GF-D8 (cell line): ENCODE results near the gene KPNA1.
"Not testable (repeated sequence)": the region's sequence is repeated elsewhere in the genome, so short reads cannot be mapped to it uniquely, and the experiment has no call there.

ENCODE experiments used
- DNase-seq: peaks from one replicate; lab custom pipeline; 2025; lab: John Stamatoyannopoulos, UW

KPNA1 gene

DNA sequence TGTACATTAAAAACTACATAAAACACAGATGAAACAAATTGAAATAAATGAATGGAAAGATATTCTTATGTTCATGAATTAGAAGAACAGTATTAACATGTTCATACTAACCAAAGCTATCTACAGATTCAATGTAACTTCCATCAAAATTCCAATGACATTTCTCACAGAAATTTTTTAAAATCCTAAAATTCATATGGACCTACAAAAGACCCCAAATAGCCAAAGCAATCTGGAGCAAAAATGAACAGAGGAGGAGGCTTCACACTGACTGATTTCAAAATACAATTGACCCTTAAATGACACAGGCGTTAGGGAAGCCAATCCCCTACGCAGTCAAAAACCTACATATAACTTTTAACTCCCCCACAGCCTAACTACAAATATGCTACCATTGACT lies 39.4 kb downstream of the KPNA1 start:
- DNase-seq = no peak

DNA sequence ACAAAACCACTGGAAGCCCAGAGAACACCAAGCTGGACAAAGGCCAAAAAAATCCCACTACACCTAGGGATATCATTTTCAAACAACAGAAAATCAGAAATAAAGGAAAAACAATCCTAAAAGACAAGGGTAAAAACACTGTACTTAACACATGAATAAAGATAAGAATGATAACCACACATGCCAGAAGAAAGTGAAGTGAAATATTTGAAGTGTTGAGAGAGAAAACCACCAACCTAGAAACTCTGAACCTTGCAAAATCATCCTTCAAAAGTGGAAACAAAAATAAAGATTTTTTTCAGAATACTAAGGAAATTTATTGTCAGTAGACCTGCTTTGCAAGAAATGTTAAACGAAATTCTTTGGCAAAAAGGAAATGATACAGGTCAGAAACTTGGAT lies 45.1 kb downstream of the KPNA1 start:
- DNase-seq = no peak

DNA sequence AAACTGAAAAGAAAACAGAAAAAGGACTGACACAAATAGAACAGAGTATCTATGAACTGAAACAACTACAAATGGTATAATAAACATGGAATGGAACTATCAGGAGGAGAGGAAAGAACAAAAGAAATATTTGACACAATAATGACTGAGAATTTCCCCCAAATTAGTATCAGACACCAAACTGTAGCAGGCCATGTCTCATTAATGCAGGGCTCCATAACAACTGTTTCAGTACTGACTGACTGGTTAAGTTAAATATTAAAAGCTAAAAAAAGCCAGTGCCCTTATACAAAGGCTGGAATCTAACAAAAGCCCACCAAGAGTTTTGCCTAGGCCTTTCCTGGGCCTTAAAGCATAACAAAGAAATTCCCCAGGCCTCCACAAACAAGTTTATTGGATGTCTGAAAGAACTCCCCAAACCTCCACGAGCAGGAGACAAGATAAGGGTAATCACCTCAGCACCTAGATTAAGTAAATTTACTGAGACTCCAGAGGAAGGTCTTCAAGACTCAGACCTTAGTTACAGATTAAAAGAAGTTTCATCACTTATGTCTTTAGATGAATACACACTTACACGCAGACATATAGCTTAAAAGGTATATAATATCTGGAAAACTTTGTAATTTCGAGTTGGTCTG lies 45.7 kb downstream of the KPNA1 start:
- DNase-seq = no peak

DNA sequence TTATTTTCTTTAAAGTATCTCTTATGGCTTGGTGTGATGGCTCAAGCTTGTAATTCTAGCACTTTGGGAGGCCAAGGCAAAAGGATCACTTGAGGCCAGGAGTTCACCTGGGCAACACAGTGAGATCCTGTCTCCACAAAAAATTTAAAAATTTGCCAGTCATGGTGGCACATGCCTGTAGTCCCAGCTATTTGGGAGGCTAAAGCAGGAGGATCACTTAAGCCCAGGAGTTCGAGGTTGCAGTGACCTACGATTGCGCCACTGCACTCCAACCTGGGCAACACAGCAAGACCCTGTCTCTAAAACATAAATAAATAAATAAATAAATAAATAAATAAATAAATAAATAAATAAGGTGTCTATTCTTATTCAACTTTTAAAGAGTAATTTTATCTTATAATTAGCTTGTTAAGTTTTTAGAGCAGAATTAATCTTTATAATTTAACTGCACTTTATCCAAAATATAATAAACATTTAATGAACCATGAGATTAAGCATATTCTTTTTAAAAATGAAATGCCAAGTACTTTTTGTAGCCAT lies 48.0 kb downstream of the KPNA1 start:
- no peak for DNase-seq

DNA sequence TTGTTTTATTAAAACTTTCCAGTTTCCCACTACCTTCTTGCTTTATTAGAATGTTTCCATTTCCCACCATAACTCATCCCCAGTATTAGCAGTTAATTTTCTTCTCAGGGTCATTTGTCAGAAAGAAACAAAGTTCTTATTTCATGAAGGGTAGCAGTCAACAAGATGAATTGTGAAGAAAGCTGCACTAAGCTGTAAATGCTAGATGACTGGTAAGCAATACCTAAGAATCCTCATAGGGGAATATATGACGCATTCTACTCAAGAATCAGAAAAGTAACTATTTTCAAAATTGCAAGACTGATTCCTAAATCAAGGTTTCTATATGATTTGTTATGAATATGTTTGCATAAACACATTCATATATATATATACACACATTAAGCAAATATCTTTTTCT lies 50.1 kb downstream of the KPNA1 start:
- no peak for DNase-seq

DNA sequence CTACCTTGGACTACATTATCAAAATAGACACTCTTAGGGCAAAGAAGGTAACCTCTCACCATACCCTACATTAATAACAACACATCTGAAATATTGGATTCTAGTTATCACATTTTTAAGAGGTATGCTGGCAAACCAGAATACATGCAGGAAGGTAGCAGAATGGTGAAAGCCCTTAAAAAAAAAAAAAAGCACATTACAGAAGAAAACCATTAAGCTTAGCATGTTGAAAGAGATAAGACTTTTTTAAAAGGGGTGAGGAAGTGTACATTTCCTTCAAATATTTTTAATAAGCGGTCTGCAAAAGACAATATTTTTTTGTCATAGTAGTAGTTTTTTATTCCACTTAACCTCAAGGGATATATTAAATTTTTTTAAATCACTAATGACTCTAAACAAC lies 52.3 kb downstream of the KPNA1 start:
- no peak for DNase-seq

DNA sequence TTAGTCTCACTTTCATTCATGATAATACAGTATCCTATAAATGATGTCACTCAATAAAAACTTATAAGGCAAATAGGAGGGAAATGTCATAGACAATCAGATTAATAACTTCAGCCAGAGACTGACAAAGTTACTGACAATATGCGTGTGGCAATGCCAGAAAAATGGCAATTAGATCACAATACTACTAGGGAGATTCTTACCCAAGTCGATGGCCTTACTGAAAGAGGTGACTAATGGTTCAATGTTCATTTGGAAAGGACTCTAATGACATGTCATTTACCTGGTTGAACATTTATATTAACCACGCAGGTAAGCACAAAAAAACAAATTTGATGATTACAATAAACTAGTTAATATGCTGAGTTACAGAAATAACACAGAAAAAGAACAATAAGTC lies 52.9 kb downstream of the KPNA1 start:
- no peak for DNase-seq

DNA sequence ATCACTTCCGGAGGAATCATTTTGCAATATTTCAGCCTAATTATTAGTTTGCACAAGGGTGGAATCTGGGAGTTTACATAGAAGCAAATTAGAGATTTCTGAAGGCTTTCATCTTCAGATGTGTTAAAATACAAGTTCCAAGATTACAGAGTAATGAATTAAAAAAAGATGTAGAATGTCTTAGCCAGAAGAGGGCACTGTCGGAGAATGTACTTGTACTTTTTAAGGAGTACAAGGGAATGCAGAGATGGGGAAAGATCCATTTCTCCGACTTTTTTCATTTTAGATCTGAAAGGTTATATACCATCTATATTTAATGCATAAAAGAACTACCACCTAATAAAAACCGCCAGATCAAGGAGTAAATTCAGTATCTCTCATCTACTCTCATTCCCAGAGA lies 55.7 kb downstream of the KPNA1 start:
- DNase-seq = no peak

DNA sequence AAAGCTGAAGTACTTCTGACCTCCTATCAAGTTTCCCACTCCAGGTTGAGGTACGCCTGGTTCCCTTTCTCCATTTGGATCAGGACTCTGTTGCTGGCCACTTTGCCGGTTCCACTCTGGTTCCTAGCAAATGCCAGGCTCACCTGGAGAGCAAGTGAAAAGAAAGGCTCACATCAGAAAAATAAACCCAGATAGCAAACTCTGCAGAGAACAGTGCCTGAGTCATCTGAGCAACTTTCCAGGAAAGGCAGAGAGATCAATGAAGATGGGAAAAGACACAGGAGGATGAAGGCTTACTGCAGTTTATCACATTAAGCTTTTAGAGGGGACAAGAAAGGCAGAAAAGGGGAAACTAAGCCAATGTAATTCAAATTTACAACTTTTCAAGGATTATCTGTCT lies 57.0 kb downstream of the KPNA1 start:
- no peak for DNase-seq

DNA sequence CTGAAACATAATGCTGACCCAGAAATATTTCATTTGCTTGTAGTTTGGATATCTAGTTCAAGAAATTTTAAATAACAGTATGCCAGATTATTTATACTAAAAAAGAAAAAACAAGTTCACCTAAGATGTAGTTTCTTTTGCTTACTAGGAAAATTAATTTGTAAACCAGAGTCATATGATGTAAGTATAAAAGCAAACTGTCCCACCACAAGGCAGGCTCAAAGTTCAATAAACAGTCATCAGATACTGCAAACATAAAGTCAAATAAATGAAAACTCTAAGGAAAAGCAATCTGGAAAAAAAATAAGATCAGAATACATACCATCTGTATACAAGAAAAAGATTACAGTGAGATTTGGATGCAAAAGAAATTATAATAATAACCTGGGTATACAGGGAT lies 58.7 kb downstream of the KPNA1 start:
- no peak for DNase-seq

DNA sequence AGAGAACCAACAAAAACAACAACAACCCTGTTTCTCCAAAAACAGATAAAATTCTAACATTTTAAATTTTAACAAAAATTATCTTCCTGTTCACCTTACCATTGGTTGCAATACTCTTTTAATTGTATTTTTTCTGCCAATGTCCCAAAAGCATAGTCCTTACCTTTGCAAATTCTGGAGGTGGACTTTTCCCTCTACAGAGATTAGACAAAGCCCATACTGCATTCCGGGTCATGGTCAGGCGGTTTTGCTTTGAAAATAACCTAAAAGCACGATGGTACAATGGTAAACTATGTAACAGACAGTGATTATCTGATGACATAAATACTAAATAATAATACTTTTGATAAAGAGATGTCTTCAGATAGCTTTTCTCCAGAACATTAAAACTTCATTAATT lies 63.4 kb downstream of the KPNA1 start:
- DNase-seq = no peak

DNA sequence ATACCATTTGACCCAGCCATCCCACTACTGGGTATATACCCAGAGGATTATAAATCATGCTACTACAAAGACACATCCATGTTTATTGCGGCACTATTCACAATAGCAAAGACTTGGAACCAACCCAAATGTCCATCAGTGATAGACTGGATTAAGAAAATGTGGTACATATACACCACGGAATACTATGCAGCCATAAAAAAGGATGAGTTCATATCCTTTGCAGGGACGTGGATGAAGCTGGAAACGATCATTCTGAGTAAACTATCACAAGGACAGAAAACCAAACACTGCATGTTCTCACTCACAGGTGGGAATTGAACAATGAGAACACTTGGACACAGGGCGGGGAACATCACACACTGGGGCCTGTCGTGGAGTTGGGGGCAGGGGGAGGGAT lies 66.5 kb downstream of the KPNA1 start:
- DNase-seq = not testable (repeated sequence)

DNA sequence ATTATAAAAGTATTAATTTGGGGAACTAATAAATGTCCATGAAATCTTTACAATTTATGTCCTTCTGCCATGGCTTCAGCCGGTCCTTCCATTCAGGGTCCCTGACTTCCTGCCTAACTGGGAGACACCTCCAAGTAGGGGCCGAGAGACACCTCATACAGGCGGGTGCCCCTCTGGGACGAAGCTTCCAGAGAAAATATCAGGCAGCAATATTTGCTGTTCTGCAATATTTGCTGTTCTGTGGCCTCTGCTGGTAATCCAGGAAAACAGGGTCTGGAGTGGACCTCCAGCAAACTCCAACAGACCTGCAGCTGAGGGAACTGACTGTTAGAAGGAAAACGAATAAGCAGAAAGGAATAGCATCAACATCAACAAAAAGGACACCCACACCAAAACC lies 70.2 kb downstream of the KPNA1 start:
- not testable (repeated sequence) for DNase-seq

DNA sequence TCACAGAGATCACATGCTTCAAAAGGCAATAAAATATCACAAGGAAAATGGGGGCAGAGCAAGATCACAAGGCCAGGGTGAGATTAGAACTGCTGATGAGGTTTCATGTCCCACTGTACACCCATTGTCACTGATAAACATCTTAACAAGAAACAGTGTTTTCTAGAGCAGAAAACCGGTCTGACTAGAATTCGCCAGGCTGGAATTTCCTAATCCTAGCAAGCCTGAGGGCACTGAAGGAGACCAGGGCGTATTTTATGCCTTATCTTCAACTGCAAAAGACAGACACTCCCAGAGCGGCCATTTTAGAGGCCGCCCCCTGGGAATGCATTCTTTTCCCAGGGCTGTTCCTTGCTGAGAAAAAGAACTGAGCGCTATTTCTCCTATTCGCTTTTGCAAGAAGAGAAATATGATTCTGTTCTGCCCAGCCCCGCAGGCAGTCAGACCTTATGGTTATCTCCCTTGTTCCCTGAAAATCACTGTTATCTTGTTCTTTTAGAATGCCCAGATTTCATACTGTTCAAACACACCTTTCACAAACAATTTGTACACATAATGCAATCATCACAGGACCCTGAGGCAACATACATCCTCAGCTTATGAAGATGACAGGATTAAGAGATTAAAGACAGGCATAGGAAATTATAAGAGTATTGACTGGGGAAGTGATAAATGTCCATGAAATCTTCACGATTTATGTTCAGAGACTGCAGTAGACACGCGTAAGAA lies 70.8 kb downstream of the KPNA1 start:
- DNase-seq = not testable (repeated sequence)

DNA sequence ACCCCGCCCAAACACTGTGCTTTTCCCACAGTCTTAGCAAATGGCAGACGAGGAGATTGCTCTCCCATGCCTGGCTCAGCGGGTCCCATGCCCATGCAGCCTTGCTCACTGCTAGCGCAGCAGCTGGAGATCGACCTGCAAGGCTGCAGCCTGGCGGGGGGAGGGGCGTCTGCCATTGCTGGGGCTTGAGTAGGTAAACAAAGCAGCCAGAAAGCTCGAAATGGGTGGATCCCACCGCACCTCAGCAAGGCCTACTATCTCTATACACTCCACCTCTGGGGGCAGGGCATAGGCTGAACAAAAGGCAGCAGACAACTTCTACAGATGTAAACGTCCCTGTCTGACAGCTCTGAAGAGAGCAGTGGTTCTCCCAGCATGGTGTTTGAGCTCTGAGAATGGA lies 71.6 kb downstream of the KPNA1 start:
- DNase-seq = no peak

DNA sequence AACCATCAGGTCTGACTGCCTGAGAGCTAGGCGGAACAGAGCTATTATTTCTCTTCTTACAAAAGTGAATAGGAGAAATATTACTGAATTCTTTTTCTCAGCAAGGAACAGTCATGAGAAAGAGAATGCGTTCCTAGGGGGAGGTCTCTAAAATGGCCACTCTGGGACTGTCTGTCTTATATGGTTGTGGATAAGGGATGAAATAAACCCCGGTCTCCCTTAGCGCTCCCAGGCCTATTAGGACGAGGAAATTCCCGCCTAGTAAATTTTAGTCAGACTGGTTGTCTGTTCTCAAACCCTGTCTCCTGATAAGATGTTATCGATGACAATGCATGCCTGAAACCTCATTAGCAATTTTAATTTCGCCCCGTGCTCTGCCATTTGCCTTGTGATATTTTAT lies 78.8 kb downstream of the KPNA1 start:
- no peak for DNase-seq

DNA sequence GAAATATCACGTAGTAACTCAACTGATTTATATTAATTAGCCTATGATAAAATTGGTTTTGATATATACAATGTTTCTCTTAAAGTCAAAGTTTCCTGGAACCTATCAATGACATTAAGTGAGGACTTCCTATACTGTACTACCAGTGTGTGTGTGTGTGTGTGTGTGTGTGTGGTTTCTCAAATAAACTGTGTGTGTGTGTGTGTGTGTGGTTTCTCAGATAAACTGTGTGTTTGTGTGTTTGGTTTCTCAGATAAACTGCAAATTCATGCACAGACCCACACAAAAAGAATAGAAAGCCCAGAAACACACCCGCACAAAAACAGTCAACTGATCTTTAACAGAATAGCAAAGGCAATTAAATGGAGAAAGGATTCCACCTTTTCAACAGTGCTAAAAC lies 84.4 kb downstream of the KPNA1 start:
- DNase-seq = no peak

DNA sequence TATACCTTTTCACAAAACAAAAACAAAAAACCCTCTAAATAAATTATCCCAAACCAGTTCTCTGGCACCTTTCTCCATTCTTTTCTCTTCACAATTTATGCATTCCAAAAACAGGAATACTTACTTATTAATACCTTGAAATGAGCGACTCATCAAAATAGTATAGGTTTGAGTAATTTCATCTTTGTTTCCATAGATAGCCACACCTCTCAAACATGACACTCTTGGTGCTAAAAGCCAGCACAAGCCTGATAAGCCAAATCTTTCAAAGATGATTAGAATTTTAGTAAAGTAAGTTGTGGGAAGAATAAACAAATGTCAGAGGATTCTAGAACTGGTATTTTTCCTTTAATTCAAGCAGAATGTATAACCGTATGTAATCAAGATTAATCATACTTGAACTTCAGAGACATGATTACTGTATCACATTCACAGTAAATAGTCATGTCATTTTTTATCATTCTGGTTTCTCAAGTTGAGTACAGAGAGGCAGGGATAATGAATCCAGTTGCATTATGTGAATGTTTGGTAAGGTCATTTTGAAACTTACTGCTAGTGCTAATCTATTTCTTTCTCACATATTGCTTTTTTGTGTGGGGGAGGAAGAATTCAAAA lies 86.8 kb downstream of the KPNA1 start:
- DNase-seq = no peak

DNA sequence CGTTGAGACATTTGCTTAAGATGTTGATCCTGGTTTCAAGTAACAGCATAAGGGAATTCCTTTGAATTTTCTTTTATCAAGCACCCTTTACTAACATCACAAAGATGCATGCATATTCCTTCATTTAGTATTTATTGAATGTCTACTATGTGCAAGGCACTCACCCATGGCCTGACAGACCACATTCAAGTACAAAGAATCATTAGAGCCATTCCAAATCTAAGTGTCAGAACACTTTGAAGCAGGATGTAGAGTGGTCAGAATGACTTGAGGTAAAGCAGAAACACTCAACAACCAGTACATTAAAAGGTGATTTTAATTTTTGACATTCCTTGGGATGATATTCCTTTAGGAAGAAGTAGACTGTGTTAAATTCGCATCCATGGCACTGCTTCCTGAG lies 92.9 kb downstream of the KPNA1 start:
- no peak for DNase-seq

DNA sequence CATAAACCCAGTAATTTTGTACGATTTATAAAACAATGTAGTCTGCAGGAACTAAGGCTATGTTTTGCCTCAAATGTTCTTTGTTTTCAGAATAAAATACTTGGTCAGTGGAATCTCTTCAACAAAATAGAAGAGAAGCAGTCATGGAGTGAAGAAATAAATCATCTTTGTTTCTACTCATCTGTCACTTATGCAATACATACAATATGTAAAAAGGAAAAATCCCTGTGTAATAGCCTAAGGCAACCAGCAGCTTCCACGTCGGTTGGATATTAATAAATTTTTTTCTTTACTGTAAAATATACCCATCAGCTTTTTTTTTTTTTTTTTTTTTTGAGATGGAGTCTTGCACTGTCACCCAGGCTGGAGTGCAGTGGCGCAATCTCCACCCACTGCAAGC lies 93.6 kb downstream of the KPNA1 start:
- DNase-seq = no peak

DNA sequence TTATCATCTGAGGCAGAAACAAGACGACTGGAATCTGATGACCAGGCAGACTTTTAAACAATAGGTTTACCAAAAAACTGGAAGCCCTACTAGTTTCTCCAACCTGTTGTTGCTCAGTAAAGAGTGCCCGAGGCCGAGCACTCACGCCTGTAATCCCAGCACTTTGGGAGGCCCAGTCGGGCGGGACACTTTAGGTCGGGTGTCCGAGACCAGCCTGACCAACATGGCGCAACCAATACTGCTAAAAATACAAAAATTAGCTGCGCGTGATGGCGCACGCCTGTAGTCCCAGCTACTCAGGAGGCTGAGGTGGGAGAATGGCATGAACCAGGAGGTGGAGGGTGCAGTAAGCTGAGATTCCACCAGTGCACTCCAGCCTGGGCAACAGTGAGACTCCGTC lies 97.8 kb downstream of the KPNA1 start:
- DNase-seq = no peak

DNA sequence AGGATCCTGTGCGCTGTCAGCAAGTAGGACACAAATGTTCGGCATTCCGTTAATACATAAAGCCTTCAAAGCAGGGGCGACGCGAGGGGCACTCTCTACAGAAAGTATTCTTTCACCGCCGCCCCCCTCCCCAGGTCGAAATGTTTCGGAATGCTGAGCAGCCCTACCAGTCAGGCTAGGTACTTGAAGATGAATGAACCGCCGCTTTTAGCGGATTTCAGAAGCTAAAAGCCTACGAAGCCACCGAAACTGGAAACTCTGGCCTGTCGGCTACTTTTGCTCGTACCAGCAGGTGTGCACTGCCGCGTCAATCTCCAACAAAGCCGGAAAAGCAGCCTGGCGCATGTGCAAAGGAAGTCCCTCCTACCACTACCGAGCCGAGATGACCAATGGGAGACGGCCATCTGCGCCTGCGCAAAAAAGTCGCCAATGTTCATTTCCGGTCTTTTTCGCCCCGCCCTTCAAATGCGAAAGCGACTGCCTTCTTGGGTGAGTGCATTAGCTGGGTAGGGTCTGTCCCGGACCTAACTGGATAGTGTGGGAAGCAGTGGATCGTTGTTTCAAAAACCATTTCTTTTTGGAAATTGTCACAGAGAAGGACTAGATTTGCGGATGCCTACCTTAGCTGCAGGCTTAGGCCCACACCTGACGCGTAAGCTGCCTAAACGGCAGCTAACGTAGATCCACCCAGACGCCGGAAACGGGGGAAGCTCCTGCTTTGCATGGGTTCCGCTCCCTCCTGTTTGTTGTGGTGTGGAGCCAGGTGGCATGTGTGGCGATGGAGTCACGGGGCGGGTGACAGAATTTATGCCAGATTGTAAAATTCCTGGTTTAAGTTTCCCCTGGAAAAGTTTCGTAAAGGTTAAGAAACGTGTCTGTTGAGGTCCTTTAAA lies 98.7 kb downstream of the KPNA1 start, which contains the start of gene WDR5B:
Gene WDR5B, minus strand, starts transcription at position 301 of the 893 bp plus-strand sequence. CDS start 534 bp downstream, outside the sequence.
- DNase-seq = no peak
